GM18951 (cell line): ENCODE results near the gene WSB1.

Source experiments
- POLR2A ChIP-seq: IDR thresholded peaks from 4 replicates; pipeline ENCODE4 v1.6.1; 2011; ENCODE audit warnings: mild to moderate bottlenecking; ENCODE audit not compliant: insufficient read length, insufficient read depth; ENCODE audit errors: extremely low read depth
- in situ Hi-C: fragments of 300-500 bp; cut with MboI; formaldehyde crosslinking; loops from one replicate; pipeline ENCODE4 v1.12.0; 2022; ENCODE audit warnings: low sequenced_read_pairs, mixed read lengths, inconsistent platforms; ENCODE audit not compliant: unreplicated experiment

Gene WSB1

DNA sequence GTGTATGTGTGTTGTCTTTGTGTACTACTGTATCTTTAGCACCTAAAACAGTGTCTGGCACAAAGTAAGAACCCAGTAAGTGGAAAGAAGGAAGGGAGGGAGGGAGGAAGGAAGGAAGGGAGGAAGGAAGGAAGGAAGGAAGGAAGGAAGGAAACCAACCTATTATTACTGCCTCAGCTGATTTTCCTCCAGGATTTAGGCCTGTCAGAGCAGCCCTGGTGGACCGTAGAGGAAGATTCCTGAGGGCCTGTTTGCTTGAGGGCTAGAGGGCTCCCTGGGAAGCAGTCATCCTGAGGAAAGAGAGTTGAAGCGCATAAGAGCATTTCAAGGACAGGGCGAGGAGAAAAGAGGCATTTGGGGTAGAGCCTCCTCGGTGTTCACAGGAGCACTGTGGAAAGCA is 61.5 kb downstream of the WSB1 start:
- no peak for TF ChIP-seq POLR2A
- in situ Hi-C loops, result no loop called here

- no peak for TF ChIP-seq POLR2A
- in situ Hi-C loops, result no loop called here
These were observed 62.3 kb downstream of the WSB1 start for GRCh38 chr17:27356091-27356705.

GRCh38 chr17:27357236-27357635 is 63.3 kb downstream of the WSB1 start:
- in situ Hi-C loops, result no loop called here

GRCh38 chr17:27360507-27360906 is 66.6 kb downstream of the WSB1 start:
- no peak for TF ChIP-seq POLR2A
- in situ Hi-C loops, result no loop called here

More at GRCh38 chr17:27357236-27357635, 63.3 kb downstream of the WSB1 start:
- no peak for TF ChIP-seq POLR2A

- in situ Hi-C loops, result no loop called here
- TF ChIP-seq POLR2A, result no peak
These were observed 67.8 kb downstream of the WSB1 start for GRCh38 chr17:27361695-27362094.

- TF ChIP-seq POLR2A, result no peak
- in situ Hi-C loops, result no loop called here
These were observed 68.6 kb downstream of the WSB1 start for GRCh38 chr17:27362503-27362902.

GRCh38 chr17:27362909-27363308 is 69.0 kb downstream of the WSB1 start:
- TF ChIP-seq POLR2A, result no peak
- in situ Hi-C loops, result no loop called here

DNA sequence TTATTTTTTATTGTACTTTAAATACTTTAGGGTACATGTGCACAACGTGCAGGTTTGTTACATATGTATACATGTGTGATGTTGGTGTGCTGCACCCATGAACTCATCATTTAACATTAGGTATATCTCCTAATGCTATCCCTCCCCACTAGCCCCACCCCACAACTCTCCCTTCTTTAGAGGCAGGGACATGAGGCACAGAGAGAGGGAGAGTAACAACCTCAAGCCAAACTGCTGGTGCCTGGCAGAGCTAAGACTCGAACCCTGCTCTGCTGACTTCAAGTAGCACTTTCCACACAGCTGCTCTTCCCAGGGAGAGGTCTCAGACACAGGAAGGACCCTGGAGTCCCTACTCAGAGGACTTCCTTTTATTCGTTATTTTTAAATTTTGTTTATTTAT is 69.4 kb downstream of the WSB1 start:
- in situ Hi-C loops, result no loop called here
- no peak for TF ChIP-seq POLR2A
